PC-9 (cell line): ENCODE results near the gene NAA10.

Experiments used
- EZH2 ChIP-seq: fragments of 200-600 bp; sonication (generic); IDR thresholded peaks from 2 replicates; pipeline ENCODE4 v1.8.0; 2017; ENCODE audit warnings: antibody characterized with exemption, low read depth
- TF ChIP-seq, protein P1 (sequence below): fragments of 200-600 bp; sonication (generic); conservative IDR thresholded peaks from 2 replicates; pipeline ENCODE4 v1.6.1; 2017; ENCODE audit warnings: mixed run types, antibody characterized with exemption, mild to moderate bottlenecking, moderate library complexity

DNA sequence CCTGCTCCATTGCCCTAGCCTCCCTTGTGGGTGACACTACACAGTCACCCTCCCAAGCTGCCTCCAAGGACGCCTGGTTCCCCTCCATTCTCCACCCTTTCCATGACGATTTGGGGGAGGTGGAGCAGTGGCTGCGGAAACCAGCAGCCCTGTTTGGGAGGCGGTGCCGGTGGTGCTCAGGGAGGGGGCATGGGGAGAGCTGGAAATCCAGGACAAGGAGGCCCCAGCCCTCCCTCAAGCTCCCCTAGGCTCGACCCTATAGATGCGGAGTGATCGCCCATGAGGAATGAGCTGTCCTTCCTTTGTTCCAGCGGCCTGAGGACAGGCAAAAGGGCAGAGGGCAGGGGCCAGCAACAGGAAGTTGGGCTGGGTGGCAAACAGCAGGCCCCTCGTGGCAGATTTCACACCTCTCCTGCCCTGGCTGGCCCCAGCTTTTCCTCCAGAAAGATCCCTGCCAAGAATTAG is 13.2 kb upstream of the NAA10 start:
- TF ChIP-seq, protein P1, sequence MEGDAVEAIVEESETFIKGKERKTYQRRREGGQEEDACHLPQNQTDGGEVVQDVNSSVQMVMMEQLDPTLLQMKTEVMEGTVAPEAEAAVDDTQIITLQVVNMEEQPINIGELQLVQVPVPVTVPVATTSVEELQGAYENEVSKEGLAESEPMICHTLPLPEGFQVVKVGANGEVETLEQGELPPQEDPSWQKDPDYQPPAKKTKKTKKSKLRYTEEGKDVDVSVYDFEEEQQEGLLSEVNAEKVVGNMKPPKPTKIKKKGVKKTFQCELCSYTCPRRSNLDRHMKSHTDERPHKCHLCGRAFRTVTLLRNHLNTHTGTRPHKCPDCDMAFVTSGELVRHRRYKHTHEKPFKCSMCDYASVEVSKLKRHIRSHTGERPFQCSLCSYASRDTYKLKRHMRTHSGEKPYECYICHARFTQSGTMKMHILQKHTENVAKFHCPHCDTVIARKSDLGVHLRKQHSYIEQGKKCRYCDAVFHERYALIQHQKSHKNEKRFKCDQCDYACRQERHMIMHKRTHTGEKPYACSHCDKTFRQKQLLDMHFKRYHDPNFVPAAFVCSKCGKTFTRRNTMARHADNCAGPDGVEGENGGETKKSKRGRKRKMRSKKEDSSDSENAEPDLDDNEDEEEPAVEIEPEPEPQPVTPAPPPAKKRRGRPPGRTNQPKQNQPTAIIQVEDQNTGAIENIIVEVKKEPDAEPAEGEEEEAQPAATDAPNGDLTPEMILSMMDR: no peak
- TF ChIP-seq EZH2: no peak
